ES-I3 (cell line): Measurements from ENCODE around the gene WNT3.

Source experiments
- H3K36me3 ChIP-seq: 2 replicates; pipeline ENCODE4 v1.6.1; 2013; ENCODE audit warnings: mild to moderate bottlenecking, low read length, control low read depth, moderate library complexity; ENCODE audit not compliant: insufficient read depth
- H3K4me1 ChIP-seq: 2 replicates; pipeline ENCODE4 v1.6.1; 2013; ENCODE audit warnings: mild to moderate bottlenecking, control low read depth, low read length; ENCODE audit not compliant: insufficient read depth
- H3K9ac ChIP-seq: 2 replicates; pipeline ENCODE4 v1.6.1; 2013; ENCODE audit warnings: low read depth, mild to moderate bottlenecking, low read length, moderate library complexity
- H3K9me3 ChIP-seq: 2 replicates; pipeline ENCODE4 v1.6.1; 2013; ENCODE audit warnings: mild to moderate bottlenecking, low read length, moderate library complexity; ENCODE audit not compliant: control insufficient read depth, insufficient read depth

WNT3 gene

GRCh38 chr17:46812624-46813318, 5.7 kb downstream of the WNT3 start:
- Histone ChIP-seq H3K9me3 (no peaks in the 10 kb centered on the region), H3K4me1 (peaks cover 49% of the 10 kb centered on the region), H3K36me3 (no peaks in the 10 kb centered on the region), H3K9ac (no peak overlapping the region)

- no peaks in the 10 kb centered on the region for H3K36me3 ChIP-seq
- H3K9me3 ChIP-seq: no peaks in the 10 kb centered on the region
- peaks cover 49% of the 10 kb centered on the region for H3K4me1 ChIP-seq
- no peak overlapping the region for H3K9ac ChIP-seq
Measured at GRCh38 chr17:46811978-46812583, 6.4 kb downstream of the WNT3 start.

GRCh38 chr17:46810837-46811236, 7.7 kb downstream of the WNT3 start:
- no peaks in the 10 kb centered on the region for H3K9me3 ChIP-seq
- H3K9ac ChIP-seq: no peak overlapping the region
- H3K4me1 ChIP-seq: peaks cover 41% of the 10 kb centered on the region
- no peaks in the 10 kb centered on the region for H3K36me3 ChIP-seq

- H3K4me1 ChIP-seq: peaks cover 29% of the 10 kb centered on the region
- no peak overlapping the region for H3K9ac ChIP-seq
- H3K9me3 ChIP-seq: no peaks in the 10 kb centered on the region
- H3K36me3 ChIP-seq: no peaks in the 10 kb centered on the region
Measured at GRCh38 chr17:46809110-46809571, 9.4 kb downstream of the WNT3 start.

- Histone ChIP-seq H3K36me3 (no peaks in the 10 kb centered on the region), H3K9ac (no peak overlapping the region), H3K4me1 (peaks cover 6% of the 10 kb centered on the region), H3K9me3 (no peaks in the 10 kb centered on the region)
Measured at GRCh38 chr17:46805771-46806170, 12.7 kb downstream of the WNT3 start.

GRCh38 chr17:46803544-46803943, 14.9 kb downstream of the WNT3 start:
- H3K4me1 ChIP-seq: no peaks in the 10 kb centered on the region
- H3K36me3 ChIP-seq: no peaks in the 10 kb centered on the region
- H3K9ac ChIP-seq: no peak overlapping the region
- no peaks in the 10 kb centered on the region for H3K9me3 ChIP-seq

- no peaks in the 10 kb centered on the region for H3K36me3 ChIP-seq
- no peaks in the 10 kb centered on the region for H3K9me3 ChIP-seq
- H3K4me1 ChIP-seq: no peaks in the 10 kb centered on the region
- no peak overlapping the region for H3K9ac ChIP-seq
Measured at GRCh38 chr17:46802800-46803199, 15.7 kb downstream of the WNT3 start.

- no peaks in the 10 kb centered on the region for H3K36me3 ChIP-seq
- H3K4me1 ChIP-seq: peaks cover 11% of the 10 kb centered on the region; the same call in 1 of the 2 replicates
- H3K9ac ChIP-seq: no peak overlapping the region
- no peaks in the 10 kb centered on the region for H3K9me3 ChIP-seq
Measured at GRCh38 chr17:46800573-46800972, 17.9 kb downstream of the WNT3 start.

- Histone ChIP-seq H3K9ac (no peak overlapping the region), H3K9me3 (no peaks in the 10 kb centered on the region), H3K36me3 (no peaks in the 10 kb centered on the region), H3K4me1 (peaks cover 12% of the 10 kb centered on the region; the same call in 1 of the 2 replicates)
Measured at GRCh38 chr17:46796956-46797530, 21.4 kb downstream of the WNT3 start.

GRCh38 chr17:46796524-46796923, 22.0 kb downstream of the WNT3 start:
- H3K9ac ChIP-seq: no peak overlapping the region
- H3K9me3 ChIP-seq: no peaks in the 10 kb centered on the region
- no peaks in the 10 kb centered on the region for H3K36me3 ChIP-seq
- peaks cover 12% of the 10 kb centered on the region; the same call in 1 of the 2 replicates for H3K4me1 ChIP-seq

- H3K9ac ChIP-seq: no peak overlapping the region
- H3K36me3 ChIP-seq: no peaks in the 10 kb centered on the region
- peaks cover 12% of the 10 kb centered on the region; the same call in 1 of the 2 replicates for H3K4me1 ChIP-seq
- H3K9me3 ChIP-seq: no peaks in the 10 kb centered on the region
Measured at GRCh38 chr17:46796084-46796483, 22.4 kb downstream of the WNT3 start.

- Histone ChIP-seq H3K36me3 (no peaks in the 10 kb centered on the region), H3K9me3 (no peaks in the 10 kb centered on the region), H3K4me1 (peaks cover 18% of the 10 kb centered on the region; the same call in 1 of the 2 replicates), H3K9ac (no peak overlapping the region)
Measured at GRCh38 chr17:46795379-46795952, 23.0 kb downstream of the WNT3 start.

- H3K36me3 ChIP-seq: no peaks in the 10 kb centered on the region
- H3K9ac ChIP-seq: no peak overlapping the region
- no peaks in the 10 kb centered on the region for H3K9me3 ChIP-seq
- H3K4me1 ChIP-seq: peaks cover 21% of the 10 kb centered on the region; the same call in 1 of the 2 replicates
Measured at GRCh38 chr17:46794318-46794717, 24.2 kb downstream of the WNT3 start.

- peaks cover 21% of the 10 kb centered on the region; the same call in 1 of the 2 replicates for H3K4me1 ChIP-seq
- no peaks in the 10 kb centered on the region for H3K36me3 ChIP-seq
- H3K9ac ChIP-seq: no peak overlapping the region
- no peaks in the 10 kb centered on the region for H3K9me3 ChIP-seq
Measured at GRCh38 chr17:46793541-46793940, 25.0 kb downstream of the WNT3 start.
